HK-2 (cell line): Measurements from ENCODE around the gene NOL9.
A peak's percentile ranks its signal among the peaks of the same experiment; 100 is the strongest.

ENCODE experiments used
- DNase-seq: peaks from one replicate; pipeline ENCODE4 v3.0.0-alpha.2; 2018; ENCODE audit not compliant: unreplicated experiment

The NOL9 gene

GRCh38 chr1:6590046-6590445 is 35.7 kb upstream of the NOL9 start:
- DNase-seq: no peak

- no peak for DNase-seq
These were observed 34.7 kb upstream of the NOL9 start for GRCh38 chr1:6588893-6589520.

- no peak for DNase-seq
These were observed 34.0 kb upstream of the NOL9 start for GRCh38 chr1:6588128-6588892.

GRCh38 chr1:6587261-6588005 is 33.1 kb upstream of the NOL9 start:
- no peak for DNase-seq

- no peak for DNase-seq
These were observed 32.1 kb upstream of the NOL9 start for GRCh38 chr1:6586404-6586816.

- DNase-seq: no peak
These were observed 31.5 kb upstream of the NOL9 start for GRCh38 chr1:6585841-6586240.

- DNase-seq: no peak
These were observed 30.9 kb upstream of the NOL9 start for GRCh38 chr1:6585081-6585722.

GRCh38 chr1:6584126-6585080 is 30.1 kb upstream of the NOL9 start:
- no peak for DNase-seq

- no peak for DNase-seq
These were observed 28.1 kb upstream of the NOL9 start for GRCh38 chr1:6582370-6582769.

- DNase-seq: no peak
These were observed 27.4 kb upstream of the NOL9 start for GRCh38 chr1:6581561-6582305.

GRCh38 chr1:6580593-6581409 is 26.5 kb upstream of the NOL9 start:
- DNase-seq: peak; percentile 18

- DNase-seq: no peak
These were observed 25.8 kb upstream of the NOL9 start for GRCh38 chr1:6580119-6580592.

- DNase-seq: peak; percentile 97
These were observed 25.2 kb upstream of the NOL9 start, which contains the start of gene ZBTB48 for GRCh38 chr1:6579374-6580118. Gene ZBTB48 (plus strand): TSS chr1:6579994. CDS start chr1:6580610, 616 bp downstream.

GRCh38 chr1:6578624-6579373 is 24.5 kb upstream of the NOL9 start:
- DNase-seq: no peak

GRCh38 chr1:6577831-6578525 is 23.7 kb upstream of the NOL9 start:
- no peak for DNase-seq

GRCh38 chr1:6574818-6575217 is 20.5 kb upstream of the NOL9 start:
- DNase-seq: no peak

GRCh38 chr1:6574025-6574620 is 19.8 kb upstream of the NOL9 start:
- no peak for DNase-seq
